ENCODE results near the gene DDX39B.
"Not testable (repeated sequence)": the region's sequence is repeated elsewhere in the genome, so short reads cannot be mapped to it uniquely, and the experiment has no call there.

Gene DDX39B

DNA sequence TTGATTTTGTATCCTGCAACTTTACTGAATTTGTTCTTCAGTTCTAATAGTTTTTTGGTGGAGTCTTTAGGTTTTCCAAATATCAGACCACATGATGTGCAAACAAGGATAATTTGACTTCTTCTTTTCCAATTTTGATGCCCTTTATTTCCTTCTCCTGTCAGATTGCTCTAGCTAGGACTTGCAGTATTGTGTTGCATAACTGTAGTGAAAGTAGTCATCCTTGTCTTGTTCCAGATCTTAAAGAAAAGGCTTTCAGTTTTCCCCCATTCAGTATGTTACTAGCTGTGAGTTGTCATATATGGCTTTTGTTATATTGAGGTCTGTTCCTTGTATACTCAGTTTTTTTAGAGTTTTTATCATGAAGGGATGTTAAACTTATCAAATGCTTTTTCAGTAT lies 39.2 kb downstream of the DDX39B start:
- H3K27ac ChIP-seq, result no peak overlapping the region
- TF ChIP-seq, protein P1, sequence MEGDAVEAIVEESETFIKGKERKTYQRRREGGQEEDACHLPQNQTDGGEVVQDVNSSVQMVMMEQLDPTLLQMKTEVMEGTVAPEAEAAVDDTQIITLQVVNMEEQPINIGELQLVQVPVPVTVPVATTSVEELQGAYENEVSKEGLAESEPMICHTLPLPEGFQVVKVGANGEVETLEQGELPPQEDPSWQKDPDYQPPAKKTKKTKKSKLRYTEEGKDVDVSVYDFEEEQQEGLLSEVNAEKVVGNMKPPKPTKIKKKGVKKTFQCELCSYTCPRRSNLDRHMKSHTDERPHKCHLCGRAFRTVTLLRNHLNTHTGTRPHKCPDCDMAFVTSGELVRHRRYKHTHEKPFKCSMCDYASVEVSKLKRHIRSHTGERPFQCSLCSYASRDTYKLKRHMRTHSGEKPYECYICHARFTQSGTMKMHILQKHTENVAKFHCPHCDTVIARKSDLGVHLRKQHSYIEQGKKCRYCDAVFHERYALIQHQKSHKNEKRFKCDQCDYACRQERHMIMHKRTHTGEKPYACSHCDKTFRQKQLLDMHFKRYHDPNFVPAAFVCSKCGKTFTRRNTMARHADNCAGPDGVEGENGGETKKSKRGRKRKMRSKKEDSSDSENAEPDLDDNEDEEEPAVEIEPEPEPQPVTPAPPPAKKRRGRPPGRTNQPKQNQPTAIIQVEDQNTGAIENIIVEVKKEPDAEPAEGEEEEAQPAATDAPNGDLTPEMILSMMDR (IDR thresholded peaks at IDR 0.05), result no peak

- H3K27ac ChIP-seq, result not testable (repeated sequence)
Measured at GRCh38 chr6:31499648-31500047, 42.2 kb downstream of the DDX39B start.

- no peak overlapping the region for H3K27ac ChIP-seq
- TF ChIP-seq, protein P1 (IDR thresholded peaks at IDR 0.05), result no peak
- no peak for TF ChIP-seq ZFX (IDR thresholded peaks at IDR 0.05; ENCODE audit: borderline replicate concordance)
Measured at GRCh38 chr6:31498748-31499147, 43.1 kb downstream of the DDX39B start.

DNA sequence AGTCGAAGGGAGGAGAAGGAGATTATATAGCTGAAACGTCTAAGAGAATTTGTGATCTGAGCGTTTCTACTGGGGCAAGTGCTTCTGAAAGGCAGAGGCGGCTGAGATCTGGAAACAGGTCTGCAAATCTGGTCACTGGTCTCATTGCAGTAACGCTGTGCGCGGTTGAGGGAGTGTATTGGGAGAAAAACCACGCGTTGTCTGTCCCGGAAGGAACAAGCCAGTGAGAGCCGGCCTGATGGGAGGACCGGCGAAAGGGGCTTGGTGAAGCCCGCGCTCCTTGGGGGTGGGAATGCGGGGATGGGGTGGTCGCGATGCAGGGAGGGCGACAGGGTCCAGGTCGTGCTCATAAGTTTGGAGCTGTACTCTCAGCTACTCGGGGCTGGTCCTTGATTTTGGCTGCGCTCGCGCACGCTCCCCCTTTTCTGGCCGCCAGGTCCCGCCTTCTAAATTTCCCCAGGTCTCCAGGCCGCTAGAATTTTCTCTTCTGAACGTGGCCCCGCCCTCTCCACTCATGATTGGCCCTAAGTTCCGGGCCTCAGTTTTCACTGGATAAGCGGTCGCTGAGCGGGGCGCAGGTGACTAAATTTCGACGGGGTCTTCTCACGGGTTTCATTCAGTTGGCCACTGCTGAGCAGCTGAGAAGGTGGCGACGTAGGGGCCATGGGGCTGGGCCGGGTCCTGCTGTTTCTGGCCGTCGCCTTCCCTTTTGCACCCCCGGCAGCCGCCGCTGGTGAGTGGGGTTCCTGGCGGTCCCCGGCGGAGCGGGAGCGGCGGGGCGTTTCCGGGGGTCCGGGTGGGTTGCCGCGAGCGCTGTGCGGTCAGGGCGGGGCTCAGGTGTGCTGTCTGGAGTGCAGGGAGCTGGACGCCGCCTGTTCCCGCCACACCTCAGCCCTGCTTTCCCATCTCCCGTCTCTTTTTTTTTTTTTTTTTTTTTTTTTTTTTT lies 44.0 kb downstream of the DDX39B start, which contains the start of gene MICB:
Gene MICB, plus strand, starts transcription at position 615 of the 946 bp plus-strand sequence. Its CDS starts 49 bp downstream, at position 664.
- no peak within 1 kb of the TSS for H3K27ac ChIP-seq
- TF ChIP-seq, protein P1 (IDR thresholded peaks at IDR 0.05), result no peak

- not testable (repeated sequence) for H3K27ac ChIP-seq
Measured at GRCh38 chr6:31496826-31497225, 45.0 kb downstream of the DDX39B start.

DNA sequence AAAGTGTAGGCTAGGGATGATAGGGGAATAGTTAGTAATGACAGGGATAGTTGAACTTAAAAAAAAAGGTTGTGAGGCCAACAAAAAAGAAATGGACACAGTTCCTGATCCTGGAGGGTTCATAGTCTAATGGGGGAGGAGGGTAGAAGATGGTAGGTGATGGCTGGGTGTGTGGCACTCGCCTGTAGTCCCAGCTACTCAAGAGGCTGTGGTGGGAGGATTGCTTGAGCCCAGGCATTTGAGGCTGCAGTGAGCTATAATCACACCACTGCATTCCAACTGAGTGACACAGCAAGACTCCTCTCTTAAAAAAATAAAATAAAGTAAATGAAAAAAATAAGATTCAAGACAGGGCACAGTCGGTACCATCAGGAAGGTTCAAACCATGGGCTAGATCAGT lies 46.2 kb downstream of the DDX39B start:
- no peak overlapping the region for H3K27ac ChIP-seq
- TF ChIP-seq, protein P1 (IDR thresholded peaks at IDR 0.05), result no peak
- TF ChIP-seq ZFX (IDR thresholded peaks at IDR 0.05; ENCODE audit: borderline replicate concordance), result no peak

GRCh38 chr6:31493875-31494694 lies 47.7 kb downstream of the DDX39B start:
- H3K27ac ChIP-seq, result no peak overlapping the region
- no peak for TF ChIP-seq ZFX (IDR thresholded peaks at IDR 0.05; ENCODE audit: borderline replicate concordance)
- TF ChIP-seq, protein P1 (IDR thresholded peaks at IDR 0.05), result peak; percentile 95

DNA sequence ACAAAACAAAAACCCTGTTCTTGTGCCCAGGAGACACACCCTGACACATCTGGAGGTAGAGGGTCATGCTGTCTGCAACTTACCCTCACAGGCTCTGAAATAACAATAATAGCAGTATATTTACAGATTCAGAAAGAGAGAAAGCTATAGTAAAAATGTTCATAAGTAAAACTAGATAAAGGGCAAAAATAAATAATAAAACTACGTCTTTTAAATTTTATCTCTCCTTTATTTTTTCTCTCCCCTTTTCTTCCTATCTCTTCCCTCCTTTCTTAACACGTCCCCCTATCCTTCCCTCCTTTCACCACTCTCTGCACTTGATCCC lies 48.3 kb downstream of the DDX39B start:
- H3K27ac ChIP-seq, result not testable (repeated sequence)
